ENCODE results near the gene TMEM156. TPM values are rescaled to one million over a fixed set of nuclear protein-coding genes. Genes with fewer than 3 reads are reported as not detected.

The TMEM156 gene
- total and polyA plus RNA-seq, 7 donors: 0.08 to 0.15 (median 0.10) TPM; not detected in 4

DNA sequence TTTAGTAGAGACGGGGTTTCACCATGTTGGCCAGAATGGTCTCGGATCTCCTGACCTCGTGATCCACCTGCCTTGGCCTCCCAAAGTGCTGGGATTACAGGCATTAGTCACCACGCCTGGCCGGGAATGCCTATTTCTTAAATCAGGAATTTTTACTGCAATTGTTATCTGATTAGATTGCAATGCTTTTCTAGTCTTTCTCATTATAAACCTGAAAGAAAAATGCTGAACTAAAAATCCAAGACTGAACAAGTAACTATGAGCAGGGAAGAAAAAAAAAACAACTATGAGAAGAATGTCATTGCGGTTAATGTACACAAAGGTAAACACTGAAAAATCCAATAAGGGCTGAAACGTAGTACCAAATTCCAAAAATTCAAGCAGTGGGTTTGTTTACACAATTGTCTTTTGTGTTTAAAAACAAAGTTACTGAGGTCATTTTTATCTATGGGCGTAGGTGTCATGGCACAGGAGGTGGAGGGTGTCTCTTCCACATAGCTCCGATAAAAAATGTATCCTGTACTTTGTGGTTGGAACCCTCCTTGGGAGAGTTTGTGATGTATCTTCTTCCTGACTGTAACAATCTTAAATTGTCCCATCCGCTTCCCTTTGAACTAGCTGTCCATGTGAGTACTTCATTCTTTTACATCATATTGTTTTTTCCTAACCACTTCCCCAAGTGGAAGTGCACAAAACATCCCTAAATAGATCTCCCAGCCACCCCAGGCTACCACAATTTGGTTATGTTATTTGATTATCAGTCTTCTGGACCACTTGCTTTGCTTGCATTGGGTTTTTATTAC, 11.1 kb upstream of the TMEM156 start:
- intact Hi-C loops (cut with DNase I): loop anchor here in 1 of 2 donors (5.0 kb wide), 1 partner anchor 101 kb away; no protein-coding TSS in a partner anchor

DNA sequence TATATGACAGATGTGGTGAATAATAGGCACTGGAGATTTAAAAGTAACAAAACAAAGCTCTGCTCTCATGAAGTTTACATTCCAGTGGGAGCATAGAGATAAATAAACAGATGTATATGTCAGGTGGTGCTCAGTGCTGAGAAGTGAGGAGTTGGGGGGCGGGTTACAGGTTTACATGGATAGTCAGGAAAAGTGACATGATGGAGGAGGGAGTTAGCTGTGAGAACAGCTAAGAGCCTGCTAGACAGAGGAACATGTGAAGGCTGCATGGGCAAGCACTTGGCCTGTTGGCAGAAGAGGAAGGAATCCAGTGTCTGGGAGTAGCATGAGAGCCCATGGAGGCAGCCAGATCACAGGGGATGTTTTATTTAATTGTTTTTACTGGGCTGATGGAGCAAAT, 10.2 kb upstream of the TMEM156 start:
- Histone ChIP-seq H3K9me3 (no peaks in the 10 kb centered on the region), H3K36me3 (ENCODE audit: insufficient read depth in 1 of 2, low read depth in 1 of 2) (no peaks in the 10 kb centered on the region), H3K4me3 (no peak overlapping the region), H3K4me1 (no peaks in the 10 kb centered on the region), H3K27ac (peak overlapping the region; percentile 80), H3K27me3 (ENCODE audit: insufficient read depth in 3 of 3, low read length in 2 of 3) (no peaks in the 10 kb centered on the region)
- intact Hi-C loops (cut with DNase I): loop anchor here in 1 of 2 donors (5.0 kb wide), 1 partner anchor 100 kb away; no protein-coding TSS in a partner anchor
- no peak for DNase-seq
- WGBS, 3 donors: 88 to 96% (median 95%) methylated on average over 1 of the region's 1 CpG
- TF ChIP-seq, protein P1, sequence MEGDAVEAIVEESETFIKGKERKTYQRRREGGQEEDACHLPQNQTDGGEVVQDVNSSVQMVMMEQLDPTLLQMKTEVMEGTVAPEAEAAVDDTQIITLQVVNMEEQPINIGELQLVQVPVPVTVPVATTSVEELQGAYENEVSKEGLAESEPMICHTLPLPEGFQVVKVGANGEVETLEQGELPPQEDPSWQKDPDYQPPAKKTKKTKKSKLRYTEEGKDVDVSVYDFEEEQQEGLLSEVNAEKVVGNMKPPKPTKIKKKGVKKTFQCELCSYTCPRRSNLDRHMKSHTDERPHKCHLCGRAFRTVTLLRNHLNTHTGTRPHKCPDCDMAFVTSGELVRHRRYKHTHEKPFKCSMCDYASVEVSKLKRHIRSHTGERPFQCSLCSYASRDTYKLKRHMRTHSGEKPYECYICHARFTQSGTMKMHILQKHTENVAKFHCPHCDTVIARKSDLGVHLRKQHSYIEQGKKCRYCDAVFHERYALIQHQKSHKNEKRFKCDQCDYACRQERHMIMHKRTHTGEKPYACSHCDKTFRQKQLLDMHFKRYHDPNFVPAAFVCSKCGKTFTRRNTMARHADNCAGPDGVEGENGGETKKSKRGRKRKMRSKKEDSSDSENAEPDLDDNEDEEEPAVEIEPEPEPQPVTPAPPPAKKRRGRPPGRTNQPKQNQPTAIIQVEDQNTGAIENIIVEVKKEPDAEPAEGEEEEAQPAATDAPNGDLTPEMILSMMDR (IDR thresholded peaks at IDR 0.05): no peak
- ATAC-seq: no peak

More for the DNA sequence above, 11.1 kb upstream of the TMEM156 start:
- WGBS, 3 donors: 50 to 60% (median 57%) methylated on average over 10 of the region's 10 CpGs
- no peak for ATAC-seq
- no peak for DNase-seq
- Histone ChIP-seq H3K4me3 (peak overlapping the region; percentile 84), H3K27ac (peak overlapping the region; percentile 80), H3K27me3 (ENCODE audit: insufficient read depth in 3 of 3, low read length in 2 of 3) (no peaks in the 10 kb centered on the region), H3K36me3 (ENCODE audit: insufficient read depth in 1 of 2, low read depth in 1 of 2) (no peaks in the 10 kb centered on the region), H3K4me1 (no peaks in the 10 kb centered on the region), H3K9me3 (no peaks in the 10 kb centered on the region)
- TF ChIP-seq, protein P1 (IDR thresholded peaks at IDR 0.05): no peak

DNA sequence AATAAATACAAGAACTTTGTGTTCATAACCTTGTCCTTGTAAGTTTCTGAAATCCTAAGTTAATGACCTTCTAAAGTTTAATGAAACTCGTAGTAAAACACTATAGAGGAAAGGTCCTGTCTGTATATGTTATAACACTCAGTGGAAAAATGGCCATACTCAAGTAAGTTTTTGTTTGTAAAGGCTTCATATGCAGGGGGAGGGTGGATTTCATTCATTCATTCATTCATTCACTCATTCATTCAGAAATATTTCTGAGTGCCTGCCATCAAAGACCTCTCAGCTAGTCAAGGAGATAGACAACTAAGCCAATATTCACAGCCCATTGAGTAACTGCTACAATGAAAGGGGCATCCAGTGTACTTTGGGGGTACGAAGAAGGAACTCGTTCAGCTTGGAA, 6.9 kb upstream of the TMEM156 start:
- Histone ChIP-seq H3K9me3 (no peaks in the 10 kb centered on the region), H3K27ac (no peak overlapping the region), H3K27me3 (ENCODE audit: insufficient read depth in 3 of 3, low read length in 2 of 3) (no peaks in the 10 kb centered on the region), H3K4me3 (no peak overlapping the region), H3K36me3 (ENCODE audit: insufficient read depth in 1 of 2, low read depth in 1 of 2) (no peaks in the 10 kb centered on the region), H3K4me1 (no peaks in the 10 kb centered on the region)
- 83 to 91% (median 89%) methylated on average over 3 of the region's 3 CpGs for WGBS, 3 donors
- TF ChIP-seq, protein P1 (IDR thresholded peaks at IDR 0.05): no peak
- DNase-seq (no peak), ATAC-seq (no peak)
- intact Hi-C loops (cut with DNase I): no loop called here

DNA sequence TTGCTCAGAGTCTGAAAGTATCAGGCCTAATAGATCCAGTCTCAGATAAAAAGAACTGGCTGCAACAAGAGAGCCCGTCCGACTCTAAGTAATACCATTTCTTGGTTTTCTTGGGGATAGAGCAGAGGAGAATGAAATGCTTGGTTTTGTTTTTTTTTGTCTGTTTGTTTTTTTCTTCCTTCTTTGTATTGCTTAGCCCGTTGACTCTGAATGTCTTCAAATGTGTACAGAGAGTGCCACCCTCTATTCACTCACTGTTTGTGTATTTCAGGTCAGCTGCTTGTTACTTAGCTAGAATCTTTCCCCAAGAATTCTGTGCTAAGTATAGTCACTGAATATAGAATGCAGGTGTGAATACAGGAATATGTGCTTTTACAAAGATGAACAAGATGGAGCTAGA, 5.7 kb upstream of the TMEM156 start:
- TF ChIP-seq, protein P1 (IDR thresholded peaks at IDR 0.05): no peak
- WGBS, 3 donors: 66 to 71% (median 67%) methylated on average over 3 of the region's 3 CpGs
- ATAC-seq (no peak), DNase-seq (no peak)
- Histone ChIP-seq H3K36me3 (ENCODE audit: insufficient read depth in 1 of 2, low read depth in 1 of 2) (no peaks in the 10 kb centered on the region), H3K4me3 (no peak overlapping the region), H3K27me3 (ENCODE audit: insufficient read depth in 3 of 3, low read length in 2 of 3) (no peaks in the 10 kb centered on the region), H3K9me3 (no peaks in the 10 kb centered on the region), H3K4me1 (no peaks in the 10 kb centered on the region), H3K27ac (no peak overlapping the region)
- intact Hi-C loops (cut with DNase I): no loop called here
